Natural killer cell (primary cell): ENCODE results near the gene SPTBN4. TPM values are rescaled to one million over a fixed set of nuclear protein-coding genes. Genes with fewer than 3 reads are reported as not detected.
"Not testable (repeated sequence)": the region's sequence is repeated elsewhere in the genome, so short reads cannot be mapped to it uniquely, and the experiment has no call there.

Experiments
- ATAC-seq, 3 donors: fragments of 150-1000 bp in 2 of 3; fragments of 200-7000 bp in 1 of 3; cut with Tn5 transposase; 1 replicate in 1 of 3; 2 replicates in 2 of 3; pipeline ENCODE4 v1.10.0; 2021; ENCODE audit warnings: mild to moderate bottlenecking in 2 of 3, moderate library complexity in 2 of 3
- DNase-seq, 2 donors: peaks; one replicate each; pipeline versions ENCODE4 v3.0.0 to v3.0.0-alpha.2; 2013 to 2021; ENCODE audit warnings: mixed read lengths in 1 of 2
- H3K27ac ChIP-seq: one replicate; pipeline ENCODE4 v1.5.1; 2013; ENCODE audit warnings: mild to moderate bottlenecking, low read length
- H3K27me3 ChIP-seq: one replicate; pipeline ENCODE4 v1.6.1; 2013; ENCODE audit warnings: low read length; ENCODE audit not compliant: control insufficient read depth, insufficient read depth
- H3K36me3 ChIP-seq: one replicate; pipeline ENCODE4 v1.6.1; 2013; ENCODE audit warnings: low read length; ENCODE audit not compliant: control insufficient read depth, insufficient read depth
- H3K4me1 ChIP-seq: one replicate; pipeline ENCODE4 v1.6.1; 2013; ENCODE audit warnings: low read length; ENCODE audit not compliant: control insufficient read depth, insufficient read depth
- H3K4me3 ChIP-seq: one replicate; pipeline ENCODE4 v1.5.1; 2013; ENCODE audit warnings: low read length
- H3K9me3 ChIP-seq: one replicate; pipeline ENCODE4 v1.6.1; 2013; ENCODE audit warnings: low read length; ENCODE audit not compliant: control insufficient read depth, insufficient read depth
- H3K27ac Mint-ChIP-seq, 2 donors: one replicate each; pipeline ENCODE4 v1.8.0; 2022; ENCODE audit warnings: mild to moderate bottlenecking in 2 of 2, mixed read lengths in 2 of 2, moderate library complexity in 1 of 2
- H3K27me3 Mint-ChIP-seq, 2 donors: one replicate each; pipeline ENCODE4 v1.8.0; 2022; ENCODE audit warnings: low read depth in 2 of 2, mixed read lengths in 2 of 2
- H3K36me3 Mint-ChIP-seq: one replicate; pipeline ENCODE4 v1.8.0; 2022; ENCODE audit warnings: mixed read lengths
- H3K4me1 Mint-ChIP-seq, 2 donors: one replicate each; pipeline ENCODE4 v1.8.0; 2022; ENCODE audit warnings: mixed read lengths in 2 of 2
- H3K4me3 Mint-ChIP-seq: one replicate; pipeline ENCODE4 v1.8.0; 2022; ENCODE audit warnings: mild to moderate bottlenecking, moderate library complexity, mixed read lengths
- H3K9me3 Mint-ChIP-seq, 2 donors: one replicate each; pipeline ENCODE4 v1.8.0; 2022; ENCODE audit warnings: mixed read lengths in 2 of 2
- WGBS: methylation state at CpG from one replicate; pipeline ENCODE4 v1.1.7; 2013; ENCODE audit warnings: missing lambda C conversion rate; ENCODE audit not compliant: insufficient coverage; 5-methylcytosine and 5-hydroxymethylcytosine counted together
- intact Hi-C: fragments of 100-400 bp; cut with micrococcal nuclease; formaldehyde crosslinking; loops from one replicate; pipeline ENCODE4 v1.14.2; 2022
- total RNA-seq, 4 donors: library from RNA; stranded (reverse); fragments of 120-200 nt in 1 of 4; gene quantifications; one replicate each; pipeline versions ENCODE4 v1.2.3 to v1.2.4, GENCODE V29; 2013 to 2022
- TF ChIP-seq, protein P1 (sequence below): fragments of 200-600 bp; IDR thresholded peaks from one replicate; pipeline ENCODE4 v1.8.0; 2022; ENCODE audit warnings: antibody characterized with exemption

The SPTBN4 gene
- total RNA-seq, 3 donors from 2014 or later (not counting 1 experiment from before 2014, with no cell fraction given) = 0.16 to 0.63 (median 0.31) TPM

- Histone ChIP-seq H3K36me3 (no peaks in the 10 kb centered on the region), H3K9me3 (no peaks in the 10 kb centered on the region)
These were observed 8.2 kb upstream of the SPTBN4 start for GRCh38 chr19:40458597-40458974.

DNA sequence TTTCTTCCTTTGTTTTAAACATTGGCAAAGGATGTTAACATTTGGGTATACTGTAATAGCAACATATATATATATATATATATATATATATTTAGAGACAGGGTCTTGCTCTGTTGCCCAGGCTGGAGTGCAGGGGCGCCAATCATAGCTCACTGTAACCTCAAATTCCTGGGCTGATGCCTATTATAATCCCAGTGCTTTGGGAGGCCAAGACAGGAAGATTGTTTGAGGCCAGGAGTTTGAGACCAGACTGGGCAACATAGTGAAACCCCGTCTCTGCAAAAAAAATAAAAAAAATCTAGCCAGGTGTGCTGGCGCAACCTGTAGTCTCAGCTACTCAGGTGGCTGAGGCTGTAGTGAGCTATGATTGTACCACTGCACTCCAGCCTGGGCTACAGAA is 6.6 kb upstream of the SPTBN4 start:
- TF ChIP-seq, protein P1, sequence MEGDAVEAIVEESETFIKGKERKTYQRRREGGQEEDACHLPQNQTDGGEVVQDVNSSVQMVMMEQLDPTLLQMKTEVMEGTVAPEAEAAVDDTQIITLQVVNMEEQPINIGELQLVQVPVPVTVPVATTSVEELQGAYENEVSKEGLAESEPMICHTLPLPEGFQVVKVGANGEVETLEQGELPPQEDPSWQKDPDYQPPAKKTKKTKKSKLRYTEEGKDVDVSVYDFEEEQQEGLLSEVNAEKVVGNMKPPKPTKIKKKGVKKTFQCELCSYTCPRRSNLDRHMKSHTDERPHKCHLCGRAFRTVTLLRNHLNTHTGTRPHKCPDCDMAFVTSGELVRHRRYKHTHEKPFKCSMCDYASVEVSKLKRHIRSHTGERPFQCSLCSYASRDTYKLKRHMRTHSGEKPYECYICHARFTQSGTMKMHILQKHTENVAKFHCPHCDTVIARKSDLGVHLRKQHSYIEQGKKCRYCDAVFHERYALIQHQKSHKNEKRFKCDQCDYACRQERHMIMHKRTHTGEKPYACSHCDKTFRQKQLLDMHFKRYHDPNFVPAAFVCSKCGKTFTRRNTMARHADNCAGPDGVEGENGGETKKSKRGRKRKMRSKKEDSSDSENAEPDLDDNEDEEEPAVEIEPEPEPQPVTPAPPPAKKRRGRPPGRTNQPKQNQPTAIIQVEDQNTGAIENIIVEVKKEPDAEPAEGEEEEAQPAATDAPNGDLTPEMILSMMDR = no peak
- intact Hi-C loops = loop anchor here (10.0 kb wide), 1 partner anchor 315 kb away; the partner anchor contains the start of genes MIA and RAB4B

More at GRCh38 chr19:40458597-40458974, 8.2 kb upstream of the SPTBN4 start:
- no peak for ATAC-seq
- Mint-ChIP-seq H3K9me3 (no peaks in the 10 kb centered on the region), H3K36me3 (no peaks in the 10 kb centered on the region), H3K4me1 (no peaks in the 10 kb centered on the region), H3K27me3 (no peaks in the 10 kb centered on the region), H3K4me3 (no peak overlapping the region), H3K27ac (no peak overlapping the region)
- H3K27ac ChIP-seq = no peak overlapping the region
- intact Hi-C loops = no loop called here
- H3K27me3 ChIP-seq = no peaks in the 10 kb centered on the region
- TF ChIP-seq, protein P1 = no peak
- no peak for DNase-seq
- peaks cover 5% of the 10 kb centered on the region for H3K4me1 ChIP-seq
- no peak overlapping the region for H3K4me3 ChIP-seq
- WGBS = 94% methylated on average over 3 of the region's 3 CpGs

GRCh38 chr19:40461669-40462221 is 5.1 kb upstream of the SPTBN4 start:
- TF ChIP-seq, protein P1 = no peak
- H3K27ac ChIP-seq = no peak overlapping the region
- peaks cover 2% of the 10 kb centered on the region for H3K27me3 ChIP-seq
- H3K4me1 ChIP-seq = peaks cover 31% of the 10 kb centered on the region
- no peak overlapping the region for H3K4me3 ChIP-seq
- no peak for ATAC-seq
- Mint-ChIP-seq H3K4me3 (no peak overlapping the region), H3K27ac (no peak overlapping the region), H3K27me3 (peaks cover 5 to 6% of the 10 kb centered on the region in 2 donors), H3K9me3 (no peaks in the 10 kb centered on the region), H3K4me1 (peaks cover 23 to 25% of the 10 kb centered on the region in 2 donors), H3K36me3 (no peaks in the 10 kb centered on the region)
- intact Hi-C loops = loop anchor here (10.0 kb wide), 1 partner anchor 313 kb away; the partner anchor contains the start of genes MIA and RAB4B
- 49% methylated on average over 7 of the region's 7 CpGs for WGBS
- no peak for DNase-seq
- no peaks in the 10 kb centered on the region for H3K9me3 ChIP-seq
- H3K36me3 ChIP-seq = no peaks in the 10 kb centered on the region

More for the DNA sequence above, 6.6 kb upstream of the SPTBN4 start:
- 89% methylated on average over 3 of the region's 3 CpGs for WGBS
- Histone ChIP-seq H3K27ac (no peak overlapping the region), H3K36me3 (no peaks in the 10 kb centered on the region), H3K4me1 (peaks cover 16% of the 10 kb centered on the region), H3K9me3 (no peaks in the 10 kb centered on the region), H3K27me3 (no peaks in the 10 kb centered on the region), H3K4me3 (no peak overlapping the region)
- Mint-ChIP-seq H3K4me1 (peaks cover 8 to 10% of the 10 kb centered on the region in 2 donors), H3K36me3 (no peaks in the 10 kb centered on the region), H3K27ac (no peak overlapping the region), H3K27me3 (no peaks in the 10 kb centered on the region), H3K9me3 (no peaks in the 10 kb centered on the region), H3K4me3 (no peak overlapping the region)
- no peak for DNase-seq
- ATAC-seq = no peak

DNA sequence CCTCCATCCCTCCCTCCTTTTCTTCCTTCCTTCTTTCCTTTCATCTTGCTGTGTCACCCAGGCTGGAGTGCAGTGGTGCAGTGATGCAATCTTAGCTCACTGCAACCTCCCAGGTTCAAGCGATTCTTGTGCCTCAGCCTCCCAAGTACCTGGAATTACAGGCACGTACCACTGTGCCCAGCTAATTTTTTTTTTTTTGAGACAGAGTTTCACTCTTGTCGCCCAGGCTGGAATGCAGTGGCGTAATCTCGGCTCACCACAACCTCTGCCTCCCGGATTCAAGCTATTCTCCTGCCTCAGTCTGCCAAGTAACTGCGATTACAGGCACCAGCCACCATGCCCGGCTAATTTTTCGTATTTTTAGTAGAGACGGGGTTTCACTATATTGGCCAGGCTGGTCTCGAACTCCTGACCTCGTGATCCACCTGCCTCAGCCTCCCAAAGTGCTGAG is 3.2 kb upstream of the SPTBN4 start:
- H3K36me3 Mint-ChIP-seq, H3K27me3 ChIP-seq, DNase-seq, H3K27ac Mint-ChIP-seq, H3K4me3 ChIP-seq, H3K9me3 Mint-ChIP-seq, H3K27ac ChIP-seq, H3K4me3 Mint-ChIP-seq, H3K36me3 ChIP-seq, H3K9me3 ChIP-seq, ATAC-seq: not testable (repeated sequence)
- 86% methylated on average over 12 of the region's 12 CpGs for WGBS
- peaks cover 8 to 13% of the 10 kb centered on the region in 2 donors for H3K27me3 Mint-ChIP-seq
- peaks cover 23 to 26% of the 10 kb centered on the region in 2 donors for H3K4me1 Mint-ChIP-seq
- peaks cover 37% of the 10 kb centered on the region for H3K4me1 ChIP-seq
- intact Hi-C loops = loop anchor here (1.0 to 10.0 kb wide), 2 partner anchors 135 to 311 kb away; partner anchors contain the start of genes MIA and RAB4B
